Panc1 (cell line): ENCODE data around the gene USH2A.

ENCODE experiments used
- POLR2AphosphoS5 ChIP-seq: IDR thresholded peaks from 2 replicates; pipeline ENCODE4 v1.6.1; 2012; ENCODE audit warnings: mild to moderate bottlenecking, low read depth, low read length, moderate library complexity
- SIN3A ChIP-seq: IDR thresholded peaks from 2 replicates; pipeline ENCODE4 v1.6.1; 2012; ENCODE audit warnings: low read depth, mild to moderate bottlenecking, low read length, moderate library complexity, borderline replicate concordance; ENCODE audit not compliant: insufficient read depth
- TF ChIP-seq, protein P1 (sequence below): fragments of 450-650 bp; IDR thresholded peaks from 2 replicates; pipeline ENCODE4 v1.5.1; 2017; ENCODE audit warnings: mild to moderate bottlenecking

DNA sequence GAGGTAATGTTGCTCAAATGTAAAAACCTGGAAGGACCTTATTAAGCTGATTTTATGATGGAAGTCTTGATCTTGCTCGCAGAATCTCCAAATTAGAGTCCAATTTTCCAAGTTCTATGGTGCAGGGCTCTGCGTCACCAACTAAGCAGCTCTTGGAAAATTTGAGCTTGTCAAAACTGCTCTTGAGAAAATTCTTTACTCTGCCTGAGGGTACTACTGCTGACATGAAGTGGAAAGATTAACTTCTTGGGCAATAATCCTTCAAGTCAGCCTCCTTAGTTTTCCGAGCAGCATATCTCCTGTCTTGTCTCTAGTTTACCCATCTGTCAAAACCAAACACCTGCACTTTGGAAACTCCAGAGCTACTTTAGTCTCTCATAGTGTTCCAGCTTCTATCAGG is 562.4 kb downstream of the USH2A start:
- no peak for TF ChIP-seq SIN3A
- TF ChIP-seq, protein P1, sequence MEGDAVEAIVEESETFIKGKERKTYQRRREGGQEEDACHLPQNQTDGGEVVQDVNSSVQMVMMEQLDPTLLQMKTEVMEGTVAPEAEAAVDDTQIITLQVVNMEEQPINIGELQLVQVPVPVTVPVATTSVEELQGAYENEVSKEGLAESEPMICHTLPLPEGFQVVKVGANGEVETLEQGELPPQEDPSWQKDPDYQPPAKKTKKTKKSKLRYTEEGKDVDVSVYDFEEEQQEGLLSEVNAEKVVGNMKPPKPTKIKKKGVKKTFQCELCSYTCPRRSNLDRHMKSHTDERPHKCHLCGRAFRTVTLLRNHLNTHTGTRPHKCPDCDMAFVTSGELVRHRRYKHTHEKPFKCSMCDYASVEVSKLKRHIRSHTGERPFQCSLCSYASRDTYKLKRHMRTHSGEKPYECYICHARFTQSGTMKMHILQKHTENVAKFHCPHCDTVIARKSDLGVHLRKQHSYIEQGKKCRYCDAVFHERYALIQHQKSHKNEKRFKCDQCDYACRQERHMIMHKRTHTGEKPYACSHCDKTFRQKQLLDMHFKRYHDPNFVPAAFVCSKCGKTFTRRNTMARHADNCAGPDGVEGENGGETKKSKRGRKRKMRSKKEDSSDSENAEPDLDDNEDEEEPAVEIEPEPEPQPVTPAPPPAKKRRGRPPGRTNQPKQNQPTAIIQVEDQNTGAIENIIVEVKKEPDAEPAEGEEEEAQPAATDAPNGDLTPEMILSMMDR = no peak
- no peak for TF ChIP-seq POLR2AphosphoS5
